Spleen (tissue), 11 donors: ENCODE measurements around the gene GCA. TPM values are rescaled to one million over a fixed set of nuclear protein-coding genes. Genes with fewer than 3 reads are reported as not detected.

Experiments
- DNase-seq: peaks from one replicate; pipeline ENCODE4 v3.0.0-alpha.2; 2020
- H3K27ac ChIP-seq, 8 donors: fragments of 200-600 bp; sonication (generic) in 7 of 8; 1 replicate in 4 of 8; 2 replicates in 4 of 8; pipeline versions ENCODE4 v1.5.0 to v1.8.0; 2016 to 2021; ENCODE audit warnings: inconsistent platforms in 4 of 8, mild to moderate bottlenecking in 4 of 8, moderate library complexity in 1 of 8
- H3K27me3 ChIP-seq, 7 donors: fragments of 200-600 bp; sonication (generic) in 6 of 7; replicated peaks in 1 of 7; 1 replicate in 4 of 7; 2 replicates in 3 of 7; pipeline versions ENCODE4 v1.5.0 to v1.8.0; 2016 to 2021; ENCODE audit warnings: inconsistent platforms in 3 of 7, mild to moderate bottlenecking in 1 of 7
- H3K36me3 ChIP-seq, 6 donors: fragments of 200-600 bp; sonication (generic) in 5 of 6; 1 replicate in 4 of 6; 2 replicates in 2 of 6; pipeline versions ENCODE4 v1.5.0 to v1.8.0; 2016 to 2021; ENCODE audit warnings: inconsistent platforms in 2 of 6
- H3K4me1 ChIP-seq, 6 donors: fragments of 200-600 bp; sonication (generic) in 5 of 6; 1 replicate in 3 of 6; 2 replicates in 3 of 6; pipeline versions ENCODE4 v1.5.0 to v1.8.0; 2016 to 2021; ENCODE audit warnings: inconsistent platforms in 3 of 6
- H3K4me3 ChIP-seq, 8 donors: fragments of 200-600 bp; sonication (generic) in 7 of 8; 1 replicate in 4 of 8; 2 replicates in 4 of 8; pipeline versions ENCODE4 v1.5.0 to v1.8.0; 2016 to 2021; ENCODE audit warnings: inconsistent platforms in 4 of 8, mild to moderate bottlenecking in 4 of 8, moderate library complexity in 2 of 8
- H3K9me3 ChIP-seq, 8 donors: fragments of 200-600 bp; sonication (generic) in 7 of 8; 1 replicate in 4 of 8; 2 replicates in 4 of 8; pipeline versions ENCODE4 v1.5.0 to v1.8.0; 2016 to 2021; ENCODE audit warnings: inconsistent platforms in 4 of 8
- CTCF ChIP-seq, 11 experiments: fragments of 200-600 bp in 7 of 11; fragments of 450-650 bp in 4 of 11; sonication (generic) in 4 of 11; IDR thresholded peaks in 8 of 11; conservative IDR thresholded peaks in 3 of 11; 1 replicate in 7 of 11; 2 replicates in 4 of 11; pipeline versions ENCODE4 v1.4.0 to v1.8.0; 2016 to 2021; ENCODE audit warnings: antibody characterized with exemption in 11 of 11, inconsistent platforms in 4 of 11, mild to moderate bottlenecking in 1 of 11
- POLR2A ChIP-seq, 3 donors: fragments of 450-650 bp; IDR thresholded peaks; one replicate each; pipeline ENCODE4 v1.5.1; 2017; ENCODE audit warnings: antibody characterized with exemption in 3 of 3, mild to moderate bottlenecking in 1 of 3
- POLR2AphosphoS5 ChIP-seq, 3 donors: sonication (generic); formaldehyde crosslinking; IDR thresholded peaks; one replicate each; pipeline ENCODE4 v1.5.1; 2017; ENCODE audit warnings: antibody characterized with exemption in 3 of 3
- WGBS, 5 donors: extraction: QIAGEN DNeasy Blood & Tissue Kit in 3 of 5; methylation state at CpG; one replicate each; pipeline versions ENCODE4 v1.1.5 to v1.1.7; 2013 to 2018; 5-methylcytosine and 5-hydroxymethylcytosine counted together
- intact Hi-C: fragments of 100-400 bp; cut with DNase I; formaldehyde crosslinking; loops from one replicate; pipeline ENCODE4 v1.15.0; 2023; ENCODE audit warnings: low total_unique reads
- polyA plus RNA-seq, 3 donors: library from polyadenylated mRNA; stranded (reverse); fragments of 200-250 nt; gene quantifications; one replicate each; pipeline ENCODE4 v1.2.1, GENCODE V29; 2013
- total RNA-seq, 7 donors: library from RNA; depleted of rRNA in 3 of 7; stranded (reverse); fragments of >200 nt in 3 of 7; fragmentation: NEBNext Ultra II Directional in 4 of 7; extraction: Animal tissue kit (Norgen Biotek cat#: 25700) in 4 of 7; gene quantifications; one replicate each; pipeline versions ENCODE4 v1.1.0 to v1.2.1, GENCODE V29; 2016 to 2021
- donor health status: healthy with polysubstance abuse.
- donor health status: DM: no; HTN: no; CAD: no; lungs with moderate emphysema.
- donor health status: DM: no; HTN: no; CAD: no.
- donor health status: Bipolar disorder and iron deficiency.
- donor health status: healthy.
- donor health status: DM: no; HTN: no; CAD: no.
- donor health status: DM: yes; HTN: yes; CAD: no.

Gene GCA
- total and polyA plus RNA-seq, 10 donors = 49.1 to 498 (median 152) TPM

- Histone ChIP-seq H3K4me3 (no peak overlapping the region), H3K36me3 (peaks cover 0 to 84% (median 24%) of the 10 kb centered on the region in 6 donors), H3K27ac (no peak overlapping the region), H3K4me1 (peaks cover 0 to 52% (median 6%) of the 10 kb centered on the region in 6 donors), H3K27me3 (no peaks in the 10 kb centered on the region), H3K9me3 (no peaks in the 10 kb centered on the region)
- WGBS, 5 donors = 91 to 94% (median 94%) methylated on average over 3 of the region's 3 CpGs
- TF ChIP-seq POLR2AphosphoS5 (IDR thresholded peaks at IDR 0.05) (no peak), POLR2A (IDR thresholded peaks at IDR 0.05) (no peak), CTCF (IDR thresholded peaks at IDR 0.05 in 8 of 11, conservative IDR thresholded peaks at IDR 0.05 in 3 of 11) (no peak)
- no peak for DNase-seq
- intact Hi-C loops = no loop called here
Measured at GRCh38 chr2:162305901-162306300, 38.0 kb upstream of the GCA start.

- Histone ChIP-seq H3K4me3 (no peak overlapping the region), H3K9me3 (no peaks in the 10 kb centered on the region), H3K36me3 (peaks cover 0 to 70% (median 18%) of the 10 kb centered on the region in 6 donors), H3K27ac (peak overlapping the region in 1 of 8 donors; percentile 3), H3K4me1 (peaks cover 0 to 65% (median 15%) of the 10 kb centered on the region in 6 donors), H3K27me3 (no peaks in the 10 kb centered on the region)
- TF ChIP-seq CTCF (IDR thresholded peaks at IDR 0.05 in 8 of 11, conservative IDR thresholded peaks at IDR 0.05 in 3 of 11) (no peak), POLR2A (IDR thresholded peaks at IDR 0.05) (no peak), POLR2AphosphoS5 (IDR thresholded peaks at IDR 0.05) (no peak)
- 73 to 97% (median 91%) methylated on average over 3 of the region's 3 CpGs for WGBS, 5 donors
- intact Hi-C loops = no loop called here
- no peak for DNase-seq
Measured at GRCh38 chr2:162308747-162309503, 35.0 kb upstream of the GCA start.

GRCh38 chr2:162312853-162313252 is 31.1 kb upstream of the GCA start:
- H3K4me3 ChIP-seq = no peak overlapping the region
- intact Hi-C loops = no loop called here
- WGBS, 5 donors = 81 to 97% (median 87%) methylated on average over 1 of the region's 1 CpG
- TF ChIP-seq CTCF (IDR thresholded peaks at IDR 0.05 in 8 of 11, conservative IDR thresholded peaks at IDR 0.05 in 3 of 11) = no peak
- TF ChIP-seq POLR2AphosphoS5 (IDR thresholded peaks at IDR 0.05) = no peak
- TF ChIP-seq POLR2A (IDR thresholded peaks at IDR 0.05) = no peak
- H3K36me3 ChIP-seq = peaks cover 0 to 31% (median 5%) of the 10 kb centered on the region in 6 donors
- H3K27me3 ChIP-seq = no peaks in the 10 kb centered on the region
- no peaks in the 10 kb centered on the region for H3K9me3 ChIP-seq
- no peak overlapping the region for H3K27ac ChIP-seq
- DNase-seq = no peak
- H3K4me1 ChIP-seq = peaks cover 3 to 99% (median 47%) of the 10 kb centered on the region in 6 donors

DNA sequence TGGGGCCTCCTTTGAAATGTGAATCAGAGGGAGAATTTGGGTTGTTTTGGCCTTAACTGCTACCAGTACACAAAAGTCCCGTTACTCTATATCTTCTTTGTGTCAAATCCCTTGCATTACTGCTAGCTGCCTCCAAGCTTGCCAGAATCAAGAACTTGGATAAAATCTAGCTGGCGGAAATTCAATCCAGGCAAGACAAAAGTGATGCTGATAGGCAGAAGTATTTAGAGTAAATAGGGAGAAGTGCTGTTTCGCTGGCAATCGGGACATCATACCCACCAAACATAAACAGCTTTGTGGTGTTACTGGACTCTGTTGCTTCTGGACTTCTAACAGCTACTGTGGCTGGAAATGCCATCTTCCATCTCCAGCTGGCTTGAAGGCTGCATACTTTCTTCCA is 28.0 kb upstream of the GCA start:
- Histone ChIP-seq H3K36me3 (peaks cover 0 to under 1% (median 0%) of the 10 kb centered on the region in 6 donors), H3K4me1 (peaks cover 3 to 91% (median 65%) of the 10 kb centered on the region in 6 donors), H3K9me3 (no peaks in the 10 kb centered on the region), H3K4me3 (peak overlapping the region in 5 of 8 donors; percentile 61 to 96 (median 65)), H3K27ac (peak overlapping the region in 1 of 8 donors; percentile 43), H3K27me3 (no peaks in the 10 kb centered on the region)
- 73 to 92% (median 82%) methylated on average over 4 of the region's 4 CpGs for WGBS, 5 donors
- intact Hi-C loops = no loop called here
- TF ChIP-seq POLR2AphosphoS5 (IDR thresholded peaks at IDR 0.05) (no peak), CTCF (IDR thresholded peaks at IDR 0.05 in 8 of 11, conservative IDR thresholded peaks at IDR 0.05 in 3 of 11) (no peak), POLR2A (IDR thresholded peaks at IDR 0.05) (no peak)
- DNase-seq = no peak
